ENCODE data around the gene DYNC1I2. TPM values are rescaled to one million over a fixed set of nuclear protein-coding genes. Genes with fewer than 3 reads are reported as not detected.

DYNC1I2 gene
- total RNA-seq, 1 donor from 2014 or later, result 121 TPM

Other genes with a start within 250 kb of the DYNC1I2 start
- gene CYBRD1, start 165.0 kb upstream of the DYNC1I2 start, total RNA-seq, result 280 TPM
- 23.2 TPM for gene SLC25A12, start 206.8 kb downstream of the DYNC1I2 start, total RNA-seq
- gene HAT1, start 235.0 kb downstream of the DYNC1I2 start, total RNA-seq, result 32.9 TPM

Data from sciatic nerve (tissue), 1 donor.